ENCODE results near the gene RBP3. TPM values are rescaled to one million over a fixed set of nuclear protein-coding genes. Genes with fewer than 3 reads are reported as not detected.

Gene RBP3
- total RNA-seq, result not detected in 2 replicates
- long read RNA-seq, result 0 reads

DNA sequence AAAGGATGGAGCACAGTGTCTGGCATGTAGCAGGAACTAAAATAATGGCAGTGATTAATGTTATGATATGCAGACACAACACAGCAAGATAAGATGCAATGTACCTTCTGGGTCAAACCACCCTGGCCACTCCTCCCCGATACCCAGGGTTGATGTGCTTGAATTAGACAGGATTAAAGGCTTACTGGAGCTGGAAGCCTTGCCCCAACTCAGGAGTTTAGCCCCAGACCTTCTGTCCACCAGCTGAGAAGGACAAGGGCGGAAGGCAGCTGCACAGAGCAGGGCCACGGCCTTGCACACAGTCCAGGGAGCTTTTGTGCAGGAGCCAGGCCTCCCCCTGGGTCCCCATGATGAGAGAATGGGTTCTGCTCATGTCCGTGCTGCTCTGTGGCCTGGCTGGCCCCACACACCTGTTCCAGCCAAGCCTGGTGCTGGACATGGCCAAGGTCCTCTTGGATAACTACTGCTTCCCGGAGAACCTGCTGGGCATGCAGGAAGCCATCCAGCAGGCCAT lies at the start of gene RBP3:
Gene RBP3 (plus strand): TSS at position 226 of the 514 bp plus-strand sequence. CDS start 122 bp downstream, at position 348.
- TF ChIP-seq, protein P1, sequence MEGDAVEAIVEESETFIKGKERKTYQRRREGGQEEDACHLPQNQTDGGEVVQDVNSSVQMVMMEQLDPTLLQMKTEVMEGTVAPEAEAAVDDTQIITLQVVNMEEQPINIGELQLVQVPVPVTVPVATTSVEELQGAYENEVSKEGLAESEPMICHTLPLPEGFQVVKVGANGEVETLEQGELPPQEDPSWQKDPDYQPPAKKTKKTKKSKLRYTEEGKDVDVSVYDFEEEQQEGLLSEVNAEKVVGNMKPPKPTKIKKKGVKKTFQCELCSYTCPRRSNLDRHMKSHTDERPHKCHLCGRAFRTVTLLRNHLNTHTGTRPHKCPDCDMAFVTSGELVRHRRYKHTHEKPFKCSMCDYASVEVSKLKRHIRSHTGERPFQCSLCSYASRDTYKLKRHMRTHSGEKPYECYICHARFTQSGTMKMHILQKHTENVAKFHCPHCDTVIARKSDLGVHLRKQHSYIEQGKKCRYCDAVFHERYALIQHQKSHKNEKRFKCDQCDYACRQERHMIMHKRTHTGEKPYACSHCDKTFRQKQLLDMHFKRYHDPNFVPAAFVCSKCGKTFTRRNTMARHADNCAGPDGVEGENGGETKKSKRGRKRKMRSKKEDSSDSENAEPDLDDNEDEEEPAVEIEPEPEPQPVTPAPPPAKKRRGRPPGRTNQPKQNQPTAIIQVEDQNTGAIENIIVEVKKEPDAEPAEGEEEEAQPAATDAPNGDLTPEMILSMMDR (conservative IDR thresholded peaks at IDR 0.05), result no peak
- H3K27ac Mint-ChIP-seq (ENCODE audit: unreplicated experiment), result peak within 1 kb of the TSS; percentile 24
- no peaks in the 10 kb centered on the region for H3K36me3 Mint-ChIP-seq (ENCODE audit: low read depth)
- no peaks in the 10 kb centered on the region for H3K27me3 Mint-ChIP-seq (ENCODE audit: low read depth)
- no peak within 1 kb of the TSS for H3K4me3 Mint-ChIP-seq
- DNase-seq (ENCODE audit: low read depth, low spot score), result no peak
- no peaks in the 10 kb centered on the region for H3K4me1 Mint-ChIP-seq
- H3K9me3 Mint-ChIP-seq, result no peaks in the 10 kb centered on the region

DNA sequence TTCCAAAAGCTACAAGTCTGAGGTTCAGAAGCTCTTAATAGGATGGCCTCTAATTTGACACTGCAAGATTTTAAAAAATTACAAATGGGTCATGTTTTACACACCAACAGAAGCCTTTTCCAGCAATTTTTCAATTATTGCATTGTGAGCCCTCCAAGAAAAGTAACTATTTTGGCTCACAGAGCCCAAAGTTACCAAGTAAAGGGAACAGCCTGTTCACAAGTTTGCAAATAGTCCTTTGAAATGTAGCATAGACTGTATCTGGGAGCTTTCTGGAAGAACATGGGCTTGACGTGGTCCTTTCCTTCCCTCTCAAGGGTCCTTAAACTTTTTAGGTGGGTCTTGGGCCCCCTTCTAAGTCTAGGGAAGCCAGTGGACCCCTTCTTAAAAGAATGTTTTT lies 49.4 kb upstream of the RBP3 start:
- Mint-ChIP-seq H3K9me3 (no peaks in the 10 kb centered on the region), H3K4me3 (peak overlapping the region; percentile 86), H3K4me1 (peaks cover 58% of the 10 kb centered on the region), H3K36me3 (ENCODE audit: low read depth) (no peaks in the 10 kb centered on the region), H3K27ac (ENCODE audit: unreplicated experiment) (no peak overlapping the region), H3K27me3 (ENCODE audit: low read depth) (peaks cover 45% of the 10 kb centered on the region)
- no peak for DNase-seq (ENCODE audit: low read depth, low spot score)
- TF ChIP-seq, protein P1 (conservative IDR thresholded peaks at IDR 0.05), result no peak

DNA sequence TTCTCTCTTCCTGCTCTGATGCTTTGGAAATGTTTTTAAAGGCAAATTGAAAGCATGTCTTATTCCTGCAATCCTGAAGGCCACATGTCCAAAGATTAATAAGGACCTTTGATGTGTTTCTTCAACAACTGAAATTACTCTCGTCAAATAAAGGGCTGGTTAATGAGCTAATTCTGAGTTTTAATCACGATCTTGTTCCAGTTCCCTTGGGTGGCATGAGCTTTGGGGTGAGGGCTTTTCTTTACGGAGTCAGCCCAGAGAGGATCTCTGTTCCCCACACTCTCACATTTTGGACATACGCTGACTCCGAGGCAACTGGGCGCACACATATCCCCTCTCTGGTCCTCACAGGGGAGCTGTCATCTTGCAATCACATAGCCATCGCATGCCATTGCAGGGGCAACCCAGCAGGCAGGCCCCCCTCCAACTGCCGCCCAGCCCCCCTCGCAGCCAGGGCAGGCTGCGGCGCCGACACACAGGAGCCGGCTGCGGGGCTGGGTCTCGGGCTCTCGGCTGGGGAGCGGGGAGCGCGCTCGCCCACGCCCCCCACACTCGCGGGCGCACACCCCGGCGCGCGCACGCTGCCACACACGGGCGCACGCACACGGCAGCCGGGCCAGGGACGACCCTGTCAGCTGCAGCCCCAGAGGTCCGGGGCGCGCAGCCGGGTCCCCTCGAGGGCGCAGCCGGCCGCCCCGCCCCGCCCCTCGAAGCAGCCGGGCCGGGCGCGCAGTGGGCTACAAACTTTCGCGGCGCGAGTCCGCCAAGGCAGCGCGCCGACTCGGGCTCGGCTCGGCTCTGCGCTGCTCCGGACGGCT lies 48.3 kb upstream of the RBP3 start, which contains the start of gene GDF10:
Gene GDF10 (plus strand): TSS at position 587 of the 818 bp plus-strand sequence. CDS start 455 bp downstream, outside the sequence.
- Mint-ChIP-seq H3K27me3 (ENCODE audit: low read depth) (peaks cover 48% of the 10 kb centered on the region), H3K4me1 (peaks cover 60% of the 10 kb centered on the region), H3K36me3 (ENCODE audit: low read depth) (no peaks in the 10 kb centered on the region), H3K27ac (ENCODE audit: unreplicated experiment) (no peak within 1 kb of the TSS), H3K9me3 (no peaks in the 10 kb centered on the region), H3K4me3 (peak within 1 kb of the TSS; percentile 91)
- peak; percentile 12 for DNase-seq (ENCODE audit: low read depth, low spot score)
- TF ChIP-seq, protein P1 (conservative IDR thresholded peaks at IDR 0.05), result no peak

DNA sequence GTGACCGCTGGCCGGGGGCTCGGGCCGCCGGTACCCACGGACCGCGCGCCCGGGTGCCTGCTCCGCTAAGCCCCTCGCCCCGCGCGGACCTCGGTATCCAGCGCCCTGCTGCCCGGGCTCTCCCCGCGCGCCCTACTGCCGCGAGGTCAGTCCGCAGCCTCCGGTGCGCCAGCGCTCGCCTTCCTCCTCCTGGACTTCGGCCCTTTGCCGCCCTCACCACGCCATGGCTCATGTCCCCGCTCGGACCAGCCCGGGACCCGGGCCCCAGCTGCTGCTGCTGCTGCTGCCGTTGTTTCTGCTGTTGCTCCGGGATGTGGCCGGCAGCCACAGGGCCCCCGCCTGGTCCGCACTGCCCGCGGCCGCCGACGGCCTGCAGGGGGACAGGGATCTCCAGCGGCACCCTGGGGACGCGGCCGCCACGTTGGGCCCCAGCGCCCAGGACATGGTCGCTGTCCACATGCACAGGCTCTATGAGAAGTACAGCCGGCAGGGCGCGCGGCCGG lies 47.7 kb upstream of the RBP3 start:
- DNase-seq (ENCODE audit: low read depth, low spot score), result peak; percentile 22
- Mint-ChIP-seq H3K36me3 (ENCODE audit: low read depth) (no peaks in the 10 kb centered on the region), H3K27ac (ENCODE audit: unreplicated experiment) (no peak overlapping the region), H3K4me3 (peak overlapping the region; percentile 91), H3K27me3 (ENCODE audit: low read depth) (peaks cover 48% of the 10 kb centered on the region), H3K9me3 (no peaks in the 10 kb centered on the region), H3K4me1 (peaks cover 57% of the 10 kb centered on the region)
- TF ChIP-seq, protein P1 (conservative IDR thresholded peaks at IDR 0.05), result peak; percentile 46

DNA sequence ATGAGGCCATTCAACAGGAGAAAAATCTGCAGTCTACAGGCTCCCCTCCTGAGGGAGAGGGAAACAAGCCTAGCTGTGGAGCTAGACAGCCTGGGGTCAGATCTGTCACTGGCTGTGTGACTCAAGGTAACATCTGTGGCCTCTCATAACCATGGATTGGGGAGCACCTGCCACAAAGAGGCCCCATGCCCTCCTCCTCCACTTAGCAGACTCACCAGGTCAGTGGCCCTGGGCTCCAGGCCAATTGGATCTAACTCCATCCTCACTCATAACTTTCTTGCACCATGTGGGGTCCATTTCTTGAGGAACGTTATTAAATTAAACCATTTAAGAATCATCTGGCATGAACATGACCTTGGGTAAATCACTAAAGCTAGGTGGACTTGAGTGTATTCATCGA lies 46.3 kb upstream of the RBP3 start:
- peak overlapping the region; percentile 21 for H3K4me3 Mint-ChIP-seq
- peaks cover 44% of the 10 kb centered on the region for H3K4me1 Mint-ChIP-seq
- TF ChIP-seq, protein P1 (conservative IDR thresholded peaks at IDR 0.05), result no peak

More for the DNA sequence above, 46.3 kb upstream of the RBP3 start:
- Mint-ChIP-seq H3K36me3 (ENCODE audit: low read depth) (no peaks in the 10 kb centered on the region), H3K9me3 (no peaks in the 10 kb centered on the region), H3K27me3 (ENCODE audit: low read depth) (peaks cover 41% of the 10 kb centered on the region), H3K27ac (ENCODE audit: unreplicated experiment) (no peak overlapping the region)
- no peak for DNase-seq (ENCODE audit: low read depth, low spot score)
